ENCODE data around the gene BTBD19.
A peak's percentile ranks its signal among the peaks of the same experiment; 100 is the strongest.
"Not testable (repeated sequence)": the region's sequence is repeated elsewhere in the genome, so short reads cannot be mapped to it uniquely, and the experiment has no call there.

Gene BTBD19

GRCh38 chr1:44787506-44787905, 20.8 kb upstream of the BTBD19 start:
- DNase-seq (ENCODE audit: low read depth in 2 of 2), result no peak

GRCh38 chr1:44788120-44788860, 20.0 kb upstream of the BTBD19 start, which contains the start of gene BEST4:
BEST4 (minus strand) TSS chr1:44788170; CDS start chr1:44787705, 465 bp downstream.
- DNase-seq (ENCODE audit: low read depth in 2 of 2), result no peak

DNA sequence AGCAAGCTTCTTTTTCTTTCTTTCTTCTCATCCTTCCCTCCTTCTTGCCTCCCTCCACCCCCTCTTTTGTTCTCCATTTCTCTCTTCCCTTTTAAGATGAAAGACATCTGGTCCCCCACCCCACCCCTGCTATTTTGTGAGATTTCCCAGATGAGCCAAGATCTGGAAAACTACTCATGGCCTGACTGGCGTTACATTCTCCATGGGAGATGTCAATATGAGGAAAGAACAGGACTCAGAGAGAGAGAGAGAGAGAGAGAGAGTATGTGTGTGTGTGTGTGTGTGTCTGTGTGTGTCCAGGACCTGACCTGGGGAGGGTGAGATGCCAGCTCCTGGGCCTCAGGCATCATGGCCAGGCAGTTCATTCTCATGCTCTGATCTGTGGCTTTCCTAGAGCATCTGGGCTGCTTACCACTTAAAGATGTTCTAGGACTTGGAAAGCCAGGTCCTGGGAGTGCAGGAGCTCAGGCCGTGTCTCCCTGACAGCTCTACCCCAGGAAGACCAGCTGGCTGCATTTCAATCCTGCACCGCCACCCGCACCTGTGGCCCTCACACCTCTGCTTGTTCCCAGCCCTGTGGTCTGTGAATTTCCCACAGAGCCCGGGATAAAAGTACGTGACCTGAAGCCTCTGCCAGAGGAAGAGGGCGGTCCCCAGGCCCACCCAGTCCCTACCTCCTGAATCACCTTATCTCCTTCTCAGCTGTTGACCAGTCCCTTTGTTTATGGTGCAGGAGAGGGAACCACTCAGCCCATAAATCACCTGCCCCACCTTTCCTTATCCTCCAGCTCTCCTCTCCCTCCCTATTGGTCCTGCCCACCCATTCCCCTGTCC, 17.1 kb upstream of the BTBD19 start:
- no peak for DNase-seq (ENCODE audit: low read depth in 2 of 2)

DNA sequence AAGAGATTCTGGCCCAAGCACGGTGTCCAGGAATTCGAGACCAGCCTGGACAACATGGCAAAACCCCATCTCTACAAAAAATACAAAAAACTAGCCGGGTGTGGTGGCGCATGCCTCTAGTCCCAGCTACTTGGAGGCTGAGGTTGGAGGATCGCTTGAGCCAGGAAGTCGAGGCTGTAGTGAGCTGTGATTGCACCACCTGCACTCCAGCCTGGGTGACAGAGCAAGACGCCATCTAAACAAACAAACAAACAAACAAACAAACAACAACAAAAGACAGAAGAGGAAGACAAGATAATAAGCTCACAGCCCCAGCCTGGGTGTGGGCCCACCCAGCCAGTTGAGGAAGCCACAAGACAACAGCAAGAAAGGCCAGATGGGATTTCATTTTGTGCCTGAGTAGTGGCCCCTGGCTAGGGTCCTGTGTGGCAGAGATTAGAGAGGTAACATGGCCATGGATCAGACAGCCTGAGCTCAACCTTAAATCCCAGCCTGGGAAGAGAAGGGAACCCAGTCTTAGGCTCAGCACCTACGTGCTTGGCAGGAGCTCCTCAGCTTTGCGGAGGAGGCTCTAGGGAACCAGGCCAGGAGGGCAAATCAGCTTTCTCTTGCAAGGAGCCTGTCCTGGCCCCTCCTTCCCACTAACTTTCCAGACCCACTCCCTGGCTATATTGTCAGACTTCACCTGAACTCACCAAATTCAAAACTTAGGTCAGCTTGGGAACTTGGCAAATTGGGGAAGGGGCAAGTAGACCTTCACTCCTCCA, 15.4 kb upstream of the BTBD19 start:
- no peak for DNase-seq (ENCODE audit: low read depth in 2 of 2)

DNA sequence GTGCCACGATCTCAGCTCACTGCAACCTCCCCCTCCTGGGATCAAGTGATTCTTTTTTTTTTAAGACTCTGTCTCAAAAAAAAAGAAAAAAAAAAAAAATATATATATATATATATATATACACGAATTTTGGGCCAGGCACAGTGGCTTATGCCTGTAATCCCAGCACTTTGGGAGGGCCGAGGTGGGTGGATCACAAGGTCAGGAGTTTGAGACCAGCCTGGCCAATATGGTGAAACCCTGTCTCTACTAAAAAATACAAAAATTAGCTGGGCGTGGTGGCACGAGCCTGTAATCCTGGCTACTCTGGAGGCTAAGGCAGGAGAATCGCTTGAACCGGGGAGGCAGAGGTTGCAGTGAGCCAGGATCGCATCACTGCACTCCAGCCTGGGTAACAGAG, 10.4 kb upstream of the BTBD19 start:
- not testable (repeated sequence) for DNase-seq (ENCODE audit: low read depth in 2 of 2)

DNA sequence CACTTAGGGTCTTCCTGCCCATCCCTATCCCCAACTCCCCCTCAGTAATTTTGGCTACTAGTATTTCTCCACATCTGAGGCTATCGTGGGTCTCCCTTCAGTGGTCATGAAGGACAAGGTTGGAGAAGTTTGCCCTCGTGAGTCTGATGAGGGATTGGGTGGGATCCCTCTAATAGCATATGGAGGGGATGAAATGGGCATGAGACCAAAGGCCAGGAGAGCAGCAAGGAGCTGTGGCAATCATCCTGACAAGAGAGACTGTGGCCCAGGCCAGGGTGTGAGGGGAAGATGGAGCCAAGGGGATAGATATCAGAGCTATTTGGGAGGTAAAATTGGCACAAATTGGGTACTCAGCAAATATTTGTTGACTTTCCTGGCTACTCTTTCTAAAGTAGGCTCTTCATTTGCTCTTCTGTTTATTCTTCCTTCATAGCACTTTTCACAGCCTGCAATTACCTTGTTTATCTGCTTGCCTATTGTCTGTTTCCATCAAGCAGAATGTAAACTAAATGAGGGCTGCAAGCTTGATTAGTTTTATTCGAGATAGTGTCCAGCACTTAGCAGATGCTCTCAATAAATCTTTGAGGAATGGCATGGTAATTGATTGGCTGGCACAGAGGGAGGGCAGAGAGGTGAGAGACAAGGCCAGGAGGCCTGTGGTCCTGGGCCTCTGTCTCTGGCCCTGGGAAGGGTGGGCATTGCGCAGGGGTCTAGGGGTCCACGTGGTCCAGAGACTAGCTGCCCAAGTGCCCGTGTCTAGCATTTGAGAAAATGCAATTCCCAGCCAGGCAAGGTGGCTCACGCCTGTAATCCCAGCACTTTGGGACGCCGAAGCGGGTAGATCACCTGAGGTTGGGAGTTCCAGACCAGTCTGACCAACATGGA, 9.6 kb upstream of the BTBD19 start:
- no peak for DNase-seq (ENCODE audit: low read depth in 2 of 2)

DNA sequence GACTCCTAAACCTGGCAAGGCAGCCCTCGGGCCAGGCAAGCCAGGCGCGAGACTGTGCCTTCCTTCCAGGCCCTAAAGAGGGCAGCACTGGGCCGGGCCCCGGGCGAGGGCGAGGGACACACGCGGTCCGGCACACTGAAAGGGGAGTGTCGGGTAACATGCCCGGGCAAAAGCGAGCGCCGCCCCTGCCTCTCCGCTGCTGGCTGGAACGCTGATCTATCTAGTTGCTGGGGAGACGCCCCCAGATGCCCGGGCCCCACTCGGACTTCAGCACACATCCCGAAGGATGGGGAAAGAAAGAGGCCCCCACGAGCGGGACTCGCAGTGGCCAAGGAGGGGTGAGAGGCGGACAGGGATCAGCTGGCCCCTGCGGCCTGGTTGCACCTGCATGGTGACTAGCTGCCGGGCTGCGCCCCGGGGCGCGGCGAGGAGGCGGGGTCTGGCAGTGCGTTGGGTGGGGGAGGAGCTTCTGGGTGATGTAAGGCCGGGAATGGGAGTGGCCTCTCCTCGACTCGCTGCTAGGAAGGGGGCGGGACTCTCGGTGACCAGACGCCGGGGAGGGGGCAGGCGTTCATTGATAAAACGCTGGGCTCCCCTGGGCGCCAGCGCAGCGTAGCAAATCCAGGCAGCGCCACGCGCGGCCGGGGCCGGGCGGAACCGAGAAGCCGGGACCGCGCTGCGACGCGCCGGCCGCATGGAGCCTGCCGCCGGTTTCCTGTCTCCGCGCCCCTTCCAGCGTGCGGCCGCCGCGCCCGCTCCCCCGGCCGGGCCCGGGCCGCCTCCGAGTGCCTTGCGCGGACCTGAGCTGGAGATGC, 8.3 kb upstream of the BTBD19 start, which contains the start of gene PLK3:
Gene PLK3, plus strand, starts transcription at position 608 of the 815 bp plus-strand sequence. Its CDS starts 87 bp downstream, at position 695.
- DNase-seq (ENCODE audit: low read depth in 2 of 2), result peak; percentile 94 to 98

- peak; percentile 31 to 38 for DNase-seq (ENCODE audit: low read depth in 2 of 2)
These were observed 6.6 kb upstream of the BTBD19 start for GRCh38 chr1:44801491-44802305.

GRCh38 chr1:44802306-44803061, 5.8 kb upstream of the BTBD19 start:
- DNase-seq (ENCODE audit: low read depth in 2 of 2), result no peak

GRCh38 chr1:44803062-44803311, 5.3 kb upstream of the BTBD19 start:
- no peak for DNase-seq (ENCODE audit: low read depth in 2 of 2)

- no peak for DNase-seq (ENCODE audit: low read depth in 2 of 2)
These were observed 4.8 kb upstream of the BTBD19 start for GRCh38 chr1:44803312-44804095.

DNA sequence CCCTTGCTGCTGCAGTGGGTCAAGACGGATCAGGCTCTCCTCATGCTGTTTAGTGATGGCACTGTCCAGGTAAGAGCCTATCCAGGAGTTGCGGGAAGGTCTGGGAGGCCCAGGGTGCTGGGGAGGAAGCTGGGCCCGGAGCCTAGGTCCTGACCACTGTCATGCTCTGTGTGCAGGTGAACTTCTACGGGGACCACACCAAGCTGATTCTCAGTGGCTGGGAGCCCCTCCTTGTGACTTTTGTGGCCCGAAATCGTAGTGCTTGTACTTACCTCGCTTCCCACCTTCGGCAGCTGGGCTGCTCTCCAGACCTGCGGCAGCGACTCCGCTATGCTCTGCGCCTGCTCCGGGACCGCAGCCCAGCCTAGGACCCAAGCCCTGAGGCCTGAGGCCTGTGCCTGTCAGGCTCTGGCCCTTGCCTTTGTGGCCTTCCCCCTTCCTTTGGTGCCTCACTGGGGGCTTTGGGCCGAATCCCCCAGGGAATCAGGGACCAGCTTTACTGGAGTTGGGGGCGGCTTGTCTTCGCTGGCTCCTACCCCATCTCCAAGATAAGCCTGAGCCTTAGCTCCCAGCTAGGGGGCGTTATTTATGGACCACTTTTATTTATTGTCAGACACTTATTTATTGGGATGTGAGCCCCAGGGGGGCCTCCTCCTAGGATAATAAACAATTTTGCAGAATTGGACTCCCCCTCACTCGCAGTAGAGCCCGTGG, 2.9 kb upstream of the BTBD19 start:
- DNase-seq (ENCODE audit: low read depth in 2 of 2), result no peak

DNA sequence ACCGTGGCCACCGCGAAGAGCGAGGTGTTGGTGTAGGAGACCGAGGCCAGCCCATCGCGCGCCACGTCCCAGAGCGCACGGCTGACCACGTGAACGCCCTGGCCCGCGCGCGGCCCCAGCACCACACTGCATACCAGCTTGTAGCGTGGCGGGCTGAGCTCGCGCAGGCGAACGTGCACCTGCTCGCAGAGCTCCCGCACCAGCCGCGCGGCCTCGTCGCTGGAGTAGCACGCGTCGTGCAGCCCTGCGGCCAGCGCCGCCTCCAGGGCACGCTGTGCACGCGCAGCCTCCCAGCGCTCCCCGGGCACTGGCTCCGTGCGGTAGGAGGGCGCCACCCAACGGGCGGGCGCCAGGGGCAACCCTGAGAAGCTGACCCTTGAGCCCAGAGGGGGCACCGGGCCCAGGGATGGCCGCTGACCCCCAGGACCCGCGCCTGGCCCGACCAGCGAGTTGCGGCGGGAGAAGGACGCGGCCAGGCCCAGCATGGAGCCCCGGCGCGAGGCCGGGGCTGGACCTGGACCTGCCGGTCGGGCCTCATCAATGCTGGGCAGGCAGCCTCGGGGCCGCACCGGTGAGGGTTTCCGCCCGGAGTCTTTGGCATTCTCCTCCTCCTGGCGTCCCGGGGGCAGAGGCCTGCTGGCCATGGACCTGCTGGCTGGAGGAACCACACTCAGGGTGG, 2.2 kb upstream of the BTBD19 start:
- no peak for DNase-seq (ENCODE audit: low read depth in 2 of 2)

DNA sequence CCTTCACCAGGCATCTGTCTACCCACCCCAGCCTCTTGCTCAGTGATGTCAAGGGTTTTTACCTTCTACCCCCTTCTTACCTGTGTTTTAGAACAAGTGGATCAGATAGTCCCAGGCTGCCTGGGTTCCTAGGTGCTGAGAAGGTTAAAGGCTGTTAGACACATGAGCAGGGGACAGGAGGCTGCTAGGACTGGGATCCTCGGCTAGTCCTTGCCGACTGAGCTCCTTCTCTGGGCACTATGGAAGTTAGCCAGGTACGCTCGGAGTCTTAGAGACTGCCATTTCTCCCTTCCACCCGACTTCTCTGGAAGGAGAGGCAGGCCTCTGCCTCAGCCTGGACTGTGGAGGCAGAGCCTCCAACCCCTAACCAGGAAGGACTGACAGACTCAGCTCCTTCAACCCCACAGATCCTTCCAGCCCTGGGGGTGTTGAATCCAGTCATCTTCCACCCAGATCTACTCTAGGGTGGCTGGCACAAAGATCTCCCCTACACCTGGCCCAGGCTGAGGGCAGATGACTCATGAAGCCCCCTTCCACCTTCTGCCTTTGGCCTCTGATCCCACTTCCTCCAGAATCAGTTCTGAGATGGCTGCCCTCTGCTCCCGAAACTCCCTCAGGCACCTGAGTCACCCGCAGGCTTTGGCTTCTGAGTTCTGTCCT, 1.5 kb upstream of the BTBD19 start, which contains the start of gene DYNLT4:
Gene DYNLT4, minus strand, starts transcription at position 648 of the 660 bp plus-strand sequence. CDS start 683 bp downstream, outside the sequence.
- no peak for DNase-seq (ENCODE audit: low read depth in 2 of 2)

- DNase-seq (ENCODE audit: low read depth in 2 of 2), result peak; percentile 70 to 77
These were observed 810 bp upstream of the BTBD19 start for GRCh38 chr1:44807364-44808062.
